Glutamatergic neuron (in vitro differentiated cells): Measurements from ENCODE around the gene PCDH9. TPM values are rescaled to one million over a fixed set of nuclear protein-coding genes. Genes with fewer than 3 reads are reported as not detected.

Source experiments
- DNase-seq: peaks from one replicate; pipeline ENCODE4 v3.0.0; 2022
- H3K27ac Mint-ChIP-seq: one replicate; pipeline ENCODE4 v1.8.0; 2020; ENCODE audit warnings: mild to moderate bottlenecking, mixed read lengths, inconsistent platforms; ENCODE audit not compliant: unreplicated experiment
- H3K27me3 Mint-ChIP-seq: one replicate; pipeline ENCODE4 v1.8.0; 2020; ENCODE audit warnings: mild to moderate bottlenecking, moderate library complexity, mixed read lengths, inconsistent platforms; ENCODE audit not compliant: unreplicated experiment
- H3K36me3 Mint-ChIP-seq: one replicate; pipeline ENCODE4 v1.8.0; 2020; ENCODE audit warnings: mild to moderate bottlenecking, mixed read lengths, inconsistent platforms; ENCODE audit not compliant: unreplicated experiment
- H3K4me1 Mint-ChIP-seq: one replicate; pipeline ENCODE4 v1.8.0; 2020; ENCODE audit warnings: mild to moderate bottlenecking, low read depth, mixed read lengths, inconsistent platforms; ENCODE audit not compliant: unreplicated experiment
- H3K4me3 Mint-ChIP-seq: one replicate; pipeline ENCODE4 v1.8.0; 2020; ENCODE audit warnings: mild to moderate bottlenecking, mixed read lengths, inconsistent platforms; ENCODE audit not compliant: unreplicated experiment
- H3K9me3 Mint-ChIP-seq: one replicate; pipeline ENCODE4 v1.8.0; 2020; ENCODE audit warnings: mild to moderate bottlenecking, moderate library complexity, mixed read lengths, inconsistent platforms; ENCODE audit not compliant: unreplicated experiment
- total RNA-seq: library from RNA; stranded (reverse); fragmentation: NEBNext Ultra II Directional; extraction: Animal tissue kit (Norgen Biotek cat#: 25700); gene quantifications from one replicate; pipeline ENCODE4 v1.2.1, GENCODE V29; 2021; ENCODE audit not compliant: unreplicated experiment
- TF ChIP-seq, protein P1 (sequence below): fragments of 200-600 bp; sonication (generic); IDR thresholded peaks from one replicate; pipeline ENCODE4 v1.5.0; 2021; ENCODE audit not compliant: partially characterized antibody, unreplicated experiment

The PCDH9 gene
- total RNA-seq, 1 donor from 2014 or later = 43.3 TPM

DNA sequence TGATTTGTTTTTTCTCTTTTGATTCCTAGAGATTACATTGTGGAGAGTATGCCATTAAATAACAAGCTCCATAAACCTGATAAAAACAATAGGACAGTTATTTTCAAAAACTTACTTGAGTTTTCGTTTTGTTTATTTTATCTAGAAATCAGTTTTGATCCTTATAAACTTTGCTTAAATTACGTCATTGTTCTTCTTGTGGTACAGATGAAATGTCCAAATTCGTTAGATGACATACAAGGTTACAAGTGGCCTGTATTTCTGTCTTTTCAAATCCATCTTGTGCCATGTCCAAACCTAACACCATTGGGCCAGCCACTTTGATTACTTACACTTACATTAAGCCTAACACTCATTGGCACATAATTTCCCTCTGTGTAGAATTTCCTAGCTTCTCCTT, 372.0 kb downstream of the PCDH9 start:
- Mint-ChIP-seq H3K4me1 (peaks cover 5% of the 10 kb centered on the region), H3K27me3 (peaks cover 2% of the 10 kb centered on the region), H3K9me3 (no peaks in the 10 kb centered on the region), H3K36me3 (no peaks in the 10 kb centered on the region), H3K27ac (no peak overlapping the region), H3K4me3 (no peak overlapping the region)
- TF ChIP-seq, protein P1, sequence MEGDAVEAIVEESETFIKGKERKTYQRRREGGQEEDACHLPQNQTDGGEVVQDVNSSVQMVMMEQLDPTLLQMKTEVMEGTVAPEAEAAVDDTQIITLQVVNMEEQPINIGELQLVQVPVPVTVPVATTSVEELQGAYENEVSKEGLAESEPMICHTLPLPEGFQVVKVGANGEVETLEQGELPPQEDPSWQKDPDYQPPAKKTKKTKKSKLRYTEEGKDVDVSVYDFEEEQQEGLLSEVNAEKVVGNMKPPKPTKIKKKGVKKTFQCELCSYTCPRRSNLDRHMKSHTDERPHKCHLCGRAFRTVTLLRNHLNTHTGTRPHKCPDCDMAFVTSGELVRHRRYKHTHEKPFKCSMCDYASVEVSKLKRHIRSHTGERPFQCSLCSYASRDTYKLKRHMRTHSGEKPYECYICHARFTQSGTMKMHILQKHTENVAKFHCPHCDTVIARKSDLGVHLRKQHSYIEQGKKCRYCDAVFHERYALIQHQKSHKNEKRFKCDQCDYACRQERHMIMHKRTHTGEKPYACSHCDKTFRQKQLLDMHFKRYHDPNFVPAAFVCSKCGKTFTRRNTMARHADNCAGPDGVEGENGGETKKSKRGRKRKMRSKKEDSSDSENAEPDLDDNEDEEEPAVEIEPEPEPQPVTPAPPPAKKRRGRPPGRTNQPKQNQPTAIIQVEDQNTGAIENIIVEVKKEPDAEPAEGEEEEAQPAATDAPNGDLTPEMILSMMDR = no peak
- DNase-seq = no peak

DNA sequence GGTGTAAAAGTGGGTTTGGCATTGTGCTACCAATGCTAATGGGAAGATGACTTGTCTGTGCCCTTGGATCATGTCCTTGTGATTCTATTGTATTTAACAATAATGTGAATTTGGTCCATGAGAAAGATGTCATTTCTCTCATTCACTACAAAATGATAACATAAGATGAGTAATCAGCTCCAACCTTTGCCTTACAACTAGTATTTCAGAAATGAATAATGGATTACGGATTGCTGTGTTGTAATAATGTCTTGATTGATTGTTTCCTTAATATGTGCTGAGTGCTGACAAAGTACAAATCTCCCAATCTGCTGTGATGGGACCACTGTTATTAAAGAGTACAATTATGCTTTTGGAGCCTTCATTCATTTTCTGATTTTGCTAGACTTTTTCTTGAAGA, 375.0 kb downstream of the PCDH9 start:
- H3K4me3 Mint-ChIP-seq = no peak overlapping the region
- no peak for DNase-seq
- TF ChIP-seq, protein P1 = no peak

DNA sequence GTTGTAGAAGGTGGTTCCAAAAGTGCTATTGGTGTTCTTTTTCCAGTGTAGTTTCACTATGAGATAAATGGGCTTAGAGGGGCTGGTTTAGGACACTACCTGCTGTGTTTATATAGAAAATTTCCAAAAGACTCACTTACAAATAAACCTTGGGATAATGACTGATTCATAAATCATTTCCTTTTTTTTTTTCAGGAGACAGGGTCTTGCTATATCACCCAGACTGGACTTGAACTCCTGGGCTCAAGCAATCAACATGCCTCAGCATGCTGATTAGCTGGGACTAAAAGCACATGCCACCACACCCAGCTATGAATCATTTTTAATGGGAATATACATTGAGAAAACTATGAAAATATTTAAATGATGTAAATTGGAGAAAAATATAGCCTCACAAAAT, 376.6 kb downstream of the PCDH9 start:
- Mint-ChIP-seq H3K4me3 (no peak overlapping the region), H3K27me3 (peaks cover 2% of the 10 kb centered on the region), H3K9me3 (no peaks in the 10 kb centered on the region), H3K36me3 (no peaks in the 10 kb centered on the region), H3K27ac (no peak overlapping the region), H3K4me1 (peaks cover 5% of the 10 kb centered on the region)
- TF ChIP-seq, protein P1 = no peak
- no peak for DNase-seq

More for the DNA sequence above, 375.0 kb downstream of the PCDH9 start:
- no peaks in the 10 kb centered on the region for H3K9me3 Mint-ChIP-seq
- no peaks in the 10 kb centered on the region for H3K36me3 Mint-ChIP-seq
- no peak overlapping the region for H3K27ac Mint-ChIP-seq
- H3K27me3 Mint-ChIP-seq = peaks cover 2% of the 10 kb centered on the region
- peaks cover 3% of the 10 kb centered on the region for H3K4me1 Mint-ChIP-seq

DNA sequence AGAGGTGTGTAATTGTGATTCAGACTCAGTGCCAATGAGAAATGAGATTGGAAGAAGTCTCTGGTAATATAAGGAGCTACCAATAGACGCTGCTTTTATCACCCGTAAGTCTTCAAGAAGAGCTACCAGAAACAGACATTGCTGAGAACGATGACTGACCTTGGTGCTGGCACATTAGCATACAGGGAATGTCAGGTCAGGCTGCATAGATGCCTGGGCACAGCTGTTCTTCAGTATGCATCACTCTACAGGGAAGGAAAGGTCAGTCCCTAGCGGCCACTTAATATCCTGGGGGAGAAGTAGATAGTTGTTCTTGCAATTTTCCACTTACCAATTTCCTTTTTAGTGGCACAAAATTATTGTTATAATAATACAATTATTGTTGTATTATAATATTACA, 380.4 kb downstream of the PCDH9 start:
- no peaks in the 10 kb centered on the region for H3K36me3 Mint-ChIP-seq
- TF ChIP-seq, protein P1 = no peak
- H3K4me3 Mint-ChIP-seq = no peak overlapping the region
- no peak overlapping the region for H3K27ac Mint-ChIP-seq
- peaks cover 9% of the 10 kb centered on the region for H3K4me1 Mint-ChIP-seq
- peaks cover 2% of the 10 kb centered on the region for H3K27me3 Mint-ChIP-seq
- no peak for DNase-seq
- no peaks in the 10 kb centered on the region for H3K9me3 Mint-ChIP-seq

DNA sequence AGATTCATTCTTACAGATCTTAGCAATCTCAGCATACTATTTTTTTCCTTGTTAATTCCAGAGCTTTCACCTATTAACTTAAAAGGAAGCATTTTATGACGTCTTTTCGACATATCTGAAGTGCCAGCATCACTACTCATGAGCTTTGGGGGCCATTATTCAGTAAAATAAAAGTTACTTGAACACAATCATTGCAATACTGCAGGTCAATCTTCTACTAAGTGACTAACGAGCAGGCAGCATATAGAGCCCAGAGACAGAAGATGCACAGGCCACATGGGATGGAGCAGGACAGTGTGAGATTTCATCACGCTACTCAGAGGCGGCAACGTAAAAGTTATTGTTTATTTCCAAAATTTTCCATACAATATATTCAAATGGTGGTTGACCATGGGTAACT, 382.6 kb downstream of the PCDH9 start:
- Mint-ChIP-seq H3K4me1 (peaks cover 14% of the 10 kb centered on the region), H3K27ac (no peak overlapping the region), H3K4me3 (no peak overlapping the region), H3K9me3 (no peaks in the 10 kb centered on the region), H3K27me3 (no peaks in the 10 kb centered on the region), H3K36me3 (no peaks in the 10 kb centered on the region)
- DNase-seq = no peak
- TF ChIP-seq, protein P1 = no peak
